IMR-90 (cell line): ENCODE measurements around the gene TASP1. TPM values are rescaled to one million over a fixed set of nuclear protein-coding genes. Genes with fewer than 3 reads are reported as not detected.

Source experiments
- ATAC-seq: fragments of 200-7000 bp; cut with Tn5 transposase; 2 replicates; pipeline ENCODE4 v1.9.1; 2020; ENCODE audit warnings: low read depth, mild to moderate bottlenecking, moderate library complexity
- BruUV-seq: library from RNA; stranded (reverse); fragments of 400-500 nt; replicated peaks from 2 replicates; lab custom pipeline; 2021; lab: Mats Ljungman, UMichigan
- CTCF ChIA-PET: fragments of 300-600 bp; formaldehyde crosslinking; extraction: SDS; loops from one replicate; lab custom pipeline; 2021; ENCODE audit warnings: antibody characterized with exemption; lab: Yijun Ruan, JAX
- POLR2A ChIA-PET: fragments of 300-600 bp; sonication (Branson Sonifier 250); formaldehyde crosslinking; loops from one replicate; lab custom pipeline; 2022; ENCODE audit warnings: antibody characterized with exemption; ENCODE audit not compliant: unreplicated experiment; lab: Charles Lee
- DNase-seq: peaks from one replicate; pipeline ENCODE4 v3.0.0; 2013
- H2AFZ ChIP-seq: replicated peaks from 2 replicates; pipeline ENCODE3; 2013; ENCODE audit warnings: low read length, mild to moderate bottlenecking; ENCODE audit not compliant: poor library complexity
- H2AK5ac ChIP-seq: 2 replicates; pipeline ENCODE4 v1.6.1; 2013; ENCODE audit warnings: low read depth, low read length, inconsistent platforms
- H2AK9ac ChIP-seq: replicated peaks from 2 replicates; pipeline ENCODE3; 2013; ENCODE audit warnings: mild to moderate bottlenecking, low read depth, low read length, moderate library complexity; ENCODE audit not compliant: poor library complexity
- H2BK120ac ChIP-seq: 2 replicates; pipeline ENCODE4 v1.6.1; 2013; ENCODE audit warnings: low read depth, low read length, inconsistent platforms
- H2BK15ac ChIP-seq: 3 replicates; pipeline ENCODE4 v1.6.1; 2013; ENCODE audit warnings: low read depth, low read length, inconsistent platforms
- H2BK20ac ChIP-seq: 2 replicates; pipeline ENCODE4 v1.6.1; 2013; ENCODE audit warnings: low read depth, mild to moderate bottlenecking, inconsistent platforms, low read length, moderate library complexity
- H2BK5ac ChIP-seq: 2 replicates; pipeline ENCODE4 v1.6.1; 2013; ENCODE audit warnings: mild to moderate bottlenecking, low read depth, low read length, inconsistent platforms; ENCODE audit not compliant: poor library complexity, severe bottlenecking
- H3K14ac ChIP-seq: replicated peaks from 2 replicates; pipeline ENCODE4 v1.6.1; 2013; ENCODE audit warnings: low read depth, low read length, inconsistent platforms
- H3K18ac ChIP-seq: 2 replicates; pipeline ENCODE4 v1.6.1; 2013; ENCODE audit warnings: low read depth, low read length, control low read depth
- H3K23ac ChIP-seq: 2 replicates; pipeline ENCODE4 v1.6.1; 2013; ENCODE audit warnings: low read depth, low read length, inconsistent platforms
- H3K27ac ChIP-seq: 2 replicates; pipeline ENCODE4 v1.5.1; 2013; ENCODE audit warnings: mild to moderate bottlenecking, control low read depth, low read length; ENCODE audit not compliant: insufficient read depth
- H3K27me3 ChIP-seq: 2 replicates; pipeline ENCODE4 v1.6.1; 2013; ENCODE audit warnings: low read length; ENCODE audit not compliant: control insufficient read depth, insufficient read depth
- H3K36me3 ChIP-seq: 2 replicates; pipeline ENCODE4 v1.6.1; 2013; ENCODE audit warnings: low read length, mixed read lengths; ENCODE audit not compliant: control insufficient read depth, insufficient read depth
- H3K4ac ChIP-seq: 2 replicates; pipeline ENCODE4 v1.6.1; 2013; ENCODE audit warnings: low read depth, low read length, inconsistent platforms
- H3K4me1 ChIP-seq: 2 replicates; pipeline ENCODE4 v1.6.1; 2013; ENCODE audit warnings: low read length, mixed read lengths; ENCODE audit not compliant: control insufficient read depth, insufficient read depth
- H3K4me2 ChIP-seq: 2 replicates; pipeline ENCODE4 v1.6.1; 2013; ENCODE audit warnings: low read depth, mild to moderate bottlenecking, control low read depth, low read length, moderate library complexity
- H3K4me3 ChIP-seq: 2 replicates; pipeline ENCODE4 v1.5.1; 2013; ENCODE audit warnings: low read depth, mild to moderate bottlenecking, control low read depth, low read length, moderate library complexity; ENCODE audit not compliant: insufficient read depth
- H3K56ac ChIP-seq: 2 replicates; pipeline ENCODE4 v1.6.1; 2013; ENCODE audit warnings: low read length, inconsistent platforms; ENCODE audit not compliant: insufficient read depth; ENCODE audit errors: extremely low read depth
- H3K79me1 ChIP-seq, 2 experiments: 2 replicates each; pipeline ENCODE4 v1.6.1; 2013; ENCODE audit warnings: low read length in 2 of 2, inconsistent platforms in 1 of 2, low read depth in 1 of 2
- H3K9ac ChIP-seq: 2 replicates; pipeline ENCODE4 v1.6.1; 2013; ENCODE audit warnings: low read depth, low read length, control low read depth
- H3K9me1 ChIP-seq: 2 replicates; pipeline ENCODE4 v1.6.1; 2013; ENCODE audit warnings: low read length, inconsistent platforms; ENCODE audit not compliant: insufficient read depth
- H3K9me3 ChIP-seq: 2 replicates; pipeline ENCODE4 v1.6.1; 2013; ENCODE audit warnings: low read length; ENCODE audit not compliant: control insufficient read depth, insufficient read depth
- H4K20me1 ChIP-seq: 2 replicates; pipeline ENCODE4 v1.6.1; 2013; ENCODE audit warnings: low read length, inconsistent platforms; ENCODE audit not compliant: insufficient read depth
- H4K5ac ChIP-seq: 2 replicates; pipeline ENCODE4 v1.6.1; 2013; ENCODE audit warnings: mild to moderate bottlenecking, low read depth, low read length, control low read depth
- H4K8ac ChIP-seq, 2 experiments: 2 replicates each; pipeline ENCODE4 v1.6.1; 2013; ENCODE audit warnings: low read depth in 2 of 2, low read length in 2 of 2, control low read depth in 1 of 2, inconsistent platforms in 1 of 2
- H4K91ac ChIP-seq: 2 replicates; pipeline ENCODE4 v1.6.1; 2013; ENCODE audit warnings: low read depth, low read length, inconsistent platforms; ENCODE audit not compliant: insufficient read depth
- BHLHE40 ChIP-seq: fragments of 150-350 bp; IDR thresholded peaks from 2 replicates; pipeline ENCODE4 v1.6.1; 2016; ENCODE audit warnings: mild to moderate bottlenecking, low read depth, low read length
- CHD1 ChIP-seq: IDR thresholded peaks from 2 replicates; pipeline ENCODE4 v1.6.1; 2012; ENCODE audit warnings: low read depth, low read length, improper control_type of control experiment
- FOS ChIP-seq: fragments of 150-350 bp; IDR thresholded peaks from 2 replicates; pipeline ENCODE4 v1.6.1; 2016; ENCODE audit warnings: low read depth, low read length
- MAZ ChIP-seq: IDR thresholded peaks from 2 replicates; pipeline ENCODE4 v1.6.1; 2012; ENCODE audit warnings: low read depth, mild to moderate bottlenecking, low read length, improper control_type of control experiment, moderate library complexity, borderline replicate concordance
- NFE2L2 ChIP-seq: fragments of 150-350 bp; IDR thresholded peaks from 2 replicates; pipeline ENCODE4 v1.6.1; 2016; ENCODE audit warnings: low read depth, mild to moderate bottlenecking, low read length
- POLR2A ChIP-seq: IDR thresholded peaks from 2 replicates; pipeline ENCODE4 v1.6.1; 2012; ENCODE audit warnings: mild to moderate bottlenecking, low read depth, low read length
- RAD21 ChIP-seq: IDR thresholded peaks from 2 replicates; pipeline ENCODE4 v1.6.1; 2012; ENCODE audit warnings: low read length, improper control_type of control experiment
- RCOR1 ChIP-seq: IDR thresholded peaks from 2 replicates; pipeline ENCODE4 v1.6.1; 2012; ENCODE audit warnings: mild to moderate bottlenecking, low read length, improper control_type of control experiment; ENCODE audit not compliant: insufficient replicate concordance
- RFX5 ChIP-seq: IDR thresholded peaks from 2 replicates; pipeline ENCODE4 v1.8.0; 2012; ENCODE audit warnings: low read depth, mild to moderate bottlenecking, low read length, moderate library complexity
- USF2 ChIP-seq: fragments of 150-350 bp; IDR thresholded peaks from 2 replicates; pipeline ENCODE4 v1.6.1; 2017; ENCODE audit warnings: mild to moderate bottlenecking, antibody characterized with exemption, low read length, low read depth
- dilution Hi-C: fragments of 300-500 bp; cut with HindIII; formaldehyde crosslinking; loops from one replicate; pipeline ENCODE4 v1.14.3; 2018; ENCODE audit warnings: low sequenced_read_pairs; ENCODE audit not compliant: unreplicated experiment
- in situ Hi-C: fragments of 300-500 bp; cut with MboI; formaldehyde crosslinking; loops from 3 replicates; pipeline ENCODE4 v1.14.3; 2019; ENCODE audit warnings: low sequenced_read_pairs, inconsistent platforms, mixed read lengths
- intact Hi-C: fragments of 100-400 bp; cut with micrococcal nuclease; formaldehyde crosslinking; loops from 2 replicates; pipeline ENCODE4 v1.10.0; 2022
- polyA plus RNA-seq, 3 experiments: library from polyadenylated mRNA; depleted of rRNA; stranded (reverse); fragments of >200 nt; gene quantifications; 2 replicates each; pipeline ENCODE4 v1.2.3, GENCODE V29; 2012; ENCODE audit warnings: low replicate concordance in 1 of 3
- total RNA-seq: library from RNA; depleted of rRNA; stranded (reverse); fragments of >200 nt; gene quantifications from 2 replicates; pipeline ENCODE4 v1.2.3, GENCODE V29; 2012

Gene TASP1
- total and polyA plus RNA-seq, 2 of the 4 experiments (the other 2 are of a cell fraction): 3.9 to 7.9 TPM

GRCh38 chr20:13613917-13614316 lies 24.8 kb downstream of the TASP1 start:
- H2BK15ac ChIP-seq: no peak overlapping the region
- no peak overlapping the region for H3K23ac ChIP-seq
- dilution Hi-C loops: no loop called here
- H3K27ac ChIP-seq: no peak overlapping the region
- no peak overlapping the region for H4K5ac ChIP-seq
- no peaks in the 10 kb centered on the region for H3K36me3 ChIP-seq
- no peak overlapping the region for H2BK5ac ChIP-seq
- CTCF ChIA-PET: no interaction called here
- H3K14ac ChIP-seq: no peak overlapping the region
- H3K4ac ChIP-seq: no peak overlapping the region
- POLR2A ChIA-PET: no interaction called here
- H3K9me1 ChIP-seq: 0 out of 2 replicates have a peak, but pooled peaks cover 2% of the 10 kb centered on the region
- ATAC-seq (peak; percentile 35), DNase-seq (no peak)
- H3K4me3 ChIP-seq: no peak overlapping the region
- no peak overlapping the region for H2AFZ ChIP-seq
- in situ Hi-C loops: no loop called here
- no peak overlapping the region for H2BK120ac ChIP-seq
- no peak overlapping the region for H2AK9ac ChIP-seq
- no peak overlapping the region for H2BK20ac ChIP-seq
- no peaks in the 10 kb centered on the region for H3K27me3 ChIP-seq
- no peak overlapping the region for H4K8ac ChIP-seq
- no peak overlapping the region for H3K56ac ChIP-seq
- no peaks in the 10 kb centered on the region; a peak in 1 of 4 replicates for H3K79me1 ChIP-seq
- H4K91ac ChIP-seq: no peak overlapping the region
- H3K18ac ChIP-seq: no peak overlapping the region
- no TSS peak for BruUV-seq
- no peaks in the 10 kb centered on the region for H3K9me3 ChIP-seq
- no peak overlapping the region for H2AK5ac ChIP-seq
- intact Hi-C loops: no loop called here
- H3K9ac ChIP-seq: no peak overlapping the region
- H4K20me1 ChIP-seq: no peaks in the 10 kb centered on the region
- no peak overlapping the region for H3K4me2 ChIP-seq
- H3K4me1 ChIP-seq: peaks cover 1% of the 10 kb centered on the region; the same call in 1 of the 2 replicates
- TF ChIP-seq MAZ (no peak), POLR2A (no peak), RCOR1 (no peak), FOS (no peak), CHD1 (no peak), RFX5 (no peak), NFE2L2 (no peak), USF2 (no peak), BHLHE40 (no peak), RAD21 (no peak)
